HFFc6 (cell line): Measurements from ENCODE around the gene UCK1. TPM values are rescaled to one million over a fixed set of nuclear protein-coding genes. Genes with fewer than 3 reads are reported as not detected.
"Not testable (repeated sequence)": the region's sequence is repeated elsewhere in the genome, so short reads cannot be mapped to it uniquely, and the experiment has no call there.

Source experiments
- DNase-seq: peaks from one replicate; pipeline ENCODE4 v3.0.0-alpha.2; 2018
- H3K27ac Mint-ChIP-seq: 2 replicates; pipeline ENCODE4 v1.8.0; 2020; ENCODE audit warnings: mild to moderate bottlenecking, mixed read lengths
- H3K27me3 Mint-ChIP-seq: 2 replicates; pipeline ENCODE4 v1.8.0; 2021; ENCODE audit warnings: mild to moderate bottlenecking, moderate library complexity, mixed read lengths; ENCODE audit not compliant: insufficient read depth
- H3K36me3 Mint-ChIP-seq: 2 replicates; pipeline ENCODE4 v1.8.0; 2021; ENCODE audit warnings: low read depth, mixed read lengths
- H3K4me1 Mint-ChIP-seq: 2 replicates; pipeline ENCODE4 v1.8.0; 2020; ENCODE audit warnings: low read depth, mixed read lengths
- H3K4me3 Mint-ChIP-seq: 2 replicates; pipeline ENCODE4 v1.8.0; 2020; ENCODE audit warnings: mild to moderate bottlenecking, moderate library complexity, mixed read lengths
- H3K9me3 Mint-ChIP-seq: 2 replicates; pipeline ENCODE4 v1.8.0; 2020; ENCODE audit warnings: mild to moderate bottlenecking, mixed read lengths
- CTCF ChIP-seq: fragments of 200-600 bp; sonication (generic); IDR thresholded peaks from 2 replicates; pipeline ENCODE4 v1.5.0; 2021; ENCODE audit warnings: antibody characterized with exemption, mild to moderate bottlenecking
- total RNA-seq, 6 experiments: library from RNA; stranded (reverse); fragmentation: NEBNext Ultra II Directional; extraction: Animal tissue kit (Norgen Biotek cat#: 25700); gene quantifications; 2 replicates in 1 of 6; 3 replicates in 5 of 6; pipeline ENCODE4 v1.2.3, GENCODE V29; 2021

The UCK1 gene
- total RNA-seq, 6 experiments from 2014 or later: 18.6 to 22.6 (median 20.8) TPM

GRCh38 chr9:131555841-131556673 lies 25.0 kb upstream of the UCK1 start:
- no peak for TF ChIP-seq CTCF
- H3K36me3 Mint-ChIP-seq: peaks cover 4% of the 10 kb centered on the region; the same call in 1 of the 2 replicates
- no peak overlapping the region for H3K27ac Mint-ChIP-seq
- no peak overlapping the region for H3K4me3 Mint-ChIP-seq
- peaks cover 8% of the 10 kb centered on the region for H3K9me3 Mint-ChIP-seq
- DNase-seq: no peak
- peaks cover 16% of the 10 kb centered on the region for H3K27me3 Mint-ChIP-seq
- no peaks in the 10 kb centered on the region for H3K4me1 Mint-ChIP-seq

- peaks cover 3% of the 10 kb centered on the region; the same call in 1 of the 2 replicates for H3K36me3 Mint-ChIP-seq
- no peaks in the 10 kb centered on the region for H3K4me1 Mint-ChIP-seq
- H3K27me3 Mint-ChIP-seq: peaks cover 16% of the 10 kb centered on the region
- H3K27ac Mint-ChIP-seq: no peak overlapping the region
- DNase-seq: no peak
- H3K9me3 Mint-ChIP-seq: peaks cover 3% of the 10 kb centered on the region; the same call in 1 of the 2 replicates
- no peak overlapping the region for H3K4me3 Mint-ChIP-seq
- TF ChIP-seq CTCF: no peak
These were observed 23.8 kb upstream of the UCK1 start for GRCh38 chr9:131554843-131555351.

- no peaks in the 10 kb centered on the region for H3K4me1 Mint-ChIP-seq
- no peak for DNase-seq
- no peak overlapping the region for H3K27ac Mint-ChIP-seq
- TF ChIP-seq CTCF: no peak
- no peak overlapping the region for H3K4me3 Mint-ChIP-seq
- H3K36me3 Mint-ChIP-seq: no peaks in the 10 kb centered on the region
- peaks cover 16% of the 10 kb centered on the region for H3K27me3 Mint-ChIP-seq
- no peaks in the 10 kb centered on the region for H3K9me3 Mint-ChIP-seq
These were observed 23.2 kb upstream of the UCK1 start for GRCh38 chr9:131554087-131554842.

- DNase-seq: no peak
- TF ChIP-seq CTCF: no peak
- H3K27ac Mint-ChIP-seq: no peak overlapping the region
- H3K4me1 Mint-ChIP-seq: peaks cover 5% of the 10 kb centered on the region
- H3K9me3 Mint-ChIP-seq: no peaks in the 10 kb centered on the region
- H3K36me3 Mint-ChIP-seq: no peaks in the 10 kb centered on the region
- no peak overlapping the region for H3K4me3 Mint-ChIP-seq
- peaks cover 36% of the 10 kb centered on the region for H3K27me3 Mint-ChIP-seq
These were observed 21.0 kb upstream of the UCK1 start for GRCh38 chr9:131552030-131552429.

- H3K27ac Mint-ChIP-seq, DNase-seq, H3K4me1 Mint-ChIP-seq, H3K9me3 Mint-ChIP-seq, H3K4me3 Mint-ChIP-seq, H3K36me3 Mint-ChIP-seq: not testable (repeated sequence)
- peaks cover 42% of the 10 kb centered on the region for H3K27me3 Mint-ChIP-seq
These were observed 19.4 kb upstream of the UCK1 start for GRCh38 chr9:131550465-131550864.

- peaks cover 49% of the 10 kb centered on the region for H3K27me3 Mint-ChIP-seq
- H3K4me1 Mint-ChIP-seq, H3K27ac Mint-ChIP-seq, H3K4me3 Mint-ChIP-seq, H3K36me3 Mint-ChIP-seq, H3K9me3 Mint-ChIP-seq, DNase-seq: not testable (repeated sequence)
These were observed 18.1 kb upstream of the UCK1 start for GRCh38 chr9:131549186-131549585.
